HEK293 (cell line): ENCODE measurements around the gene UBE2E1.

Experiments used
- CTCF ChIA-PET: fragments of 350-600 bp; formaldehyde crosslinking; extraction: SDS; loops from one replicate; lab custom pipeline; 2021; ENCODE audit warnings: antibody characterized with exemption; lab: Yijun Ruan, JAX
- POLR2A ChIA-PET: fragments of 300-600 bp; formaldehyde crosslinking; extraction: SDS; loops from one replicate; lab custom pipeline; 2020; ENCODE audit warnings: antibody characterized with exemption, inconsistent platforms; lab: Yijun Ruan, JAX
- H3K27ac ChIP-seq: fragments of 200-500 bp; sonication (Bioruptor generic); 2 replicates; pipeline ENCODE4 v1.5.1; 2014; ENCODE audit warnings: low read depth, low read length, control low read depth, inconsistent platforms; ENCODE audit errors: extremely low read depth
- H3K36me3 ChIP-seq, 2 experiments: fragments of 200-500 bp in 1 of 2; sonication (Bioruptor generic) in 1 of 2; 1 replicate in 1 of 2; 2 replicates in 1 of 2; pipeline ENCODE4 v1.5.1; 2014 to 2017; ENCODE audit warnings: inconsistent platforms in 2 of 2, low read length in 2 of 2; ENCODE audit not compliant: control insufficient read depth in 2 of 2, insufficient read depth in 1 of 2
- H3K4me1 ChIP-seq: fragments of 200-500 bp; sonication (Bioruptor generic); 2 replicates; pipeline ENCODE4 v1.5.1; 2014; ENCODE audit warnings: mild to moderate bottlenecking, low read length, inconsistent platforms; ENCODE audit not compliant: control insufficient read depth, insufficient read depth
- H3K4me3 ChIP-seq: 2 replicates; pipeline ENCODE4 v1.5.1; 2011; ENCODE audit warnings: low read depth, mild to moderate bottlenecking, control low read depth, low read length, moderate library complexity
- H3K9me3 ChIP-seq: fragments of 200-500 bp; sonication (Bioruptor generic); 2 replicates; pipeline ENCODE4 v1.5.1; 2014; ENCODE audit warnings: low read depth, low read length, inconsistent platforms; ENCODE audit not compliant: control insufficient read depth, insufficient read depth
- FEZF1 ChIP-seq: fragments of 450-650 bp; formaldehyde crosslinking; IDR thresholded peaks from 2 replicates; pipeline ENCODE4 v1.5.1; 2016; ENCODE audit warnings: missing biosample characterization, missing genetic modification characterization
- GLI2 ChIP-seq: fragments of 450-650 bp; formaldehyde crosslinking; IDR thresholded peaks from 2 replicates; pipeline ENCODE4; 2017; ENCODE audit warnings: missing biosample characterization, missing genetic modification characterization, low read depth, borderline replicate concordance
- IKZF3 ChIP-seq: fragments of 450-650 bp; IDR thresholded peaks from 2 replicates; pipeline ENCODE4 v1.5.0; 2018; ENCODE audit warnings: missing biosample characterization, mild to moderate bottlenecking, missing genetic modification characterization, moderate library complexity
- KLF10 ChIP-seq: fragments of 450-650 bp; IDR thresholded peaks from 2 replicates; pipeline ENCODE4 v1.5.1; 2018; ENCODE audit warnings: missing biosample characterization, mild to moderate bottlenecking, missing genetic modification characterization
- MEIS1 ChIP-seq: sonication (generic); formaldehyde crosslinking; IDR thresholded peaks from 2 replicates; pipeline ENCODE4 v1.8.1; 2022; ENCODE audit warnings: missing genetic modification reagents, mild to moderate bottlenecking, borderline replicate concordance
- SALL2 ChIP-seq: fragments of 450-650 bp; formaldehyde crosslinking; IDR thresholded peaks from 2 replicates; pipeline ENCODE4 v1.5.0; 2017; ENCODE audit warnings: missing biosample characterization, mild to moderate bottlenecking, missing genetic modification characterization, borderline replicate concordance
- SCRT1 ChIP-seq: fragments of 450-650 bp; formaldehyde crosslinking; IDR thresholded peaks from 2 replicates; pipeline ENCODE4 v1.5.1; 2016; ENCODE audit warnings: missing biosample characterization, missing genetic modification characterization, borderline replicate concordance
- SCRT2 ChIP-seq: fragments of 450-650 bp; formaldehyde crosslinking; IDR thresholded peaks from 2 replicates; pipeline ENCODE4 v1.5.1; 2016; ENCODE audit warnings: missing biosample characterization, missing genetic modification characterization
- SETDB1 ChIP-seq: IDR thresholded peaks from one replicate; pipeline ENCODE4 v1.6.1; 2017; ENCODE audit warnings: mild to moderate bottlenecking, low read length, moderate library complexity, mixed read lengths; ENCODE audit not compliant: insufficient read length
- ZBTB48 ChIP-seq: fragments of 450-650 bp; formaldehyde crosslinking; IDR thresholded peaks from 2 replicates; pipeline ENCODE4 v1.5.1; 2016; ENCODE audit warnings: missing biosample characterization, missing genetic modification characterization
- ZIC2 ChIP-seq: fragments of 450-650 bp; formaldehyde crosslinking; IDR thresholded peaks from 2 replicates; pipeline ENCODE4 v1.5.1; 2016; ENCODE audit warnings: missing biosample characterization, missing genetic modification characterization
- ZNF155 ChIP-seq: fragments of 450-650 bp; formaldehyde crosslinking; IDR thresholded peaks from 2 replicates; pipeline ENCODE4 v1.5.1; 2016; ENCODE audit warnings: missing biosample characterization, missing genetic modification characterization
- ZNF169 ChIP-seq: fragments of 450-650 bp; formaldehyde crosslinking; IDR thresholded peaks from 2 replicates; pipeline ENCODE4 v1.5.1; 2016; ENCODE audit warnings: missing biosample characterization, missing genetic modification characterization
- ZNF239 ChIP-seq: fragments of 450-650 bp; formaldehyde crosslinking; IDR thresholded peaks from 2 replicates; pipeline ENCODE4 v1.5.1; 2016; ENCODE audit warnings: missing biosample characterization, missing genetic modification characterization
- ZNF341 ChIP-seq: fragments of 450-650 bp; formaldehyde crosslinking; IDR thresholded peaks from 2 replicates; pipeline ENCODE4; 2016; ENCODE audit warnings: low read depth, missing biosample characterization, missing genetic modification characterization
- ZNF529 ChIP-seq: fragments of 450-650 bp; formaldehyde crosslinking; IDR thresholded peaks from 2 replicates; pipeline ENCODE4 v1.5.1; 2017; ENCODE audit warnings: missing genetic modification characterization, missing biosample characterization; ENCODE audit not compliant: insufficient replicate concordance
- ZNF548 ChIP-seq: fragments of 450-650 bp; formaldehyde crosslinking; IDR thresholded peaks from 2 replicates; pipeline ENCODE4 v1.5.1; 2016; ENCODE audit warnings: missing biosample characterization, missing genetic modification characterization
- ZNF549 ChIP-seq: fragments of 450-650 bp; IDR thresholded peaks from 2 replicates; pipeline ENCODE4 v1.5.1; 2018; ENCODE audit warnings: missing biosample characterization, missing genetic modification characterization, mild to moderate bottlenecking, inconsistent platforms, moderate library complexity
- ZXDB ChIP-seq: fragments of 450-650 bp; formaldehyde crosslinking; IDR thresholded peaks from 2 replicates; pipeline ENCODE4 v1.5.1; 2016; ENCODE audit warnings: missing biosample characterization, missing genetic modification characterization
- TF ChIP-seq, protein P1 (sequence below): fragments of 450-650 bp; formaldehyde crosslinking; IDR thresholded peaks from 2 replicates; pipeline ENCODE4 v1.5.1; 2017; ENCODE audit warnings: missing biosample characterization, missing genetic modification characterization
- TF ChIP-seq, protein P2 (sequence below): fragments of 450-650 bp; IDR thresholded peaks from 2 replicates; pipeline ENCODE4 v1.5.1; 2018; ENCODE audit warnings: missing biosample characterization, mild to moderate bottlenecking, missing genetic modification characterization
- TF ChIP-seq, protein P3 (sequence below): sonication (generic); formaldehyde crosslinking; IDR thresholded peaks from 2 replicates; pipeline ENCODE4 v1.8.1; 2022; ENCODE audit warnings: mild to moderate bottlenecking, moderate library complexity, missing genetic modification reagents
- TF ChIP-seq, protein P4 (sequence below): fragments of 450-650 bp; formaldehyde crosslinking; IDR thresholded peaks from 2 replicates; pipeline ENCODE4 v1.5.1; 2017; ENCODE audit warnings: missing biosample characterization, missing genetic modification characterization
- TF ChIP-seq, protein P5 (sequence below): fragments of 450-650 bp; formaldehyde crosslinking; IDR thresholded peaks from 2 replicates; pipeline ENCODE4 v1.5.1; 2016; ENCODE audit warnings: missing biosample characterization, missing genetic modification characterization, low read depth

The UBE2E1 gene

DNA sequence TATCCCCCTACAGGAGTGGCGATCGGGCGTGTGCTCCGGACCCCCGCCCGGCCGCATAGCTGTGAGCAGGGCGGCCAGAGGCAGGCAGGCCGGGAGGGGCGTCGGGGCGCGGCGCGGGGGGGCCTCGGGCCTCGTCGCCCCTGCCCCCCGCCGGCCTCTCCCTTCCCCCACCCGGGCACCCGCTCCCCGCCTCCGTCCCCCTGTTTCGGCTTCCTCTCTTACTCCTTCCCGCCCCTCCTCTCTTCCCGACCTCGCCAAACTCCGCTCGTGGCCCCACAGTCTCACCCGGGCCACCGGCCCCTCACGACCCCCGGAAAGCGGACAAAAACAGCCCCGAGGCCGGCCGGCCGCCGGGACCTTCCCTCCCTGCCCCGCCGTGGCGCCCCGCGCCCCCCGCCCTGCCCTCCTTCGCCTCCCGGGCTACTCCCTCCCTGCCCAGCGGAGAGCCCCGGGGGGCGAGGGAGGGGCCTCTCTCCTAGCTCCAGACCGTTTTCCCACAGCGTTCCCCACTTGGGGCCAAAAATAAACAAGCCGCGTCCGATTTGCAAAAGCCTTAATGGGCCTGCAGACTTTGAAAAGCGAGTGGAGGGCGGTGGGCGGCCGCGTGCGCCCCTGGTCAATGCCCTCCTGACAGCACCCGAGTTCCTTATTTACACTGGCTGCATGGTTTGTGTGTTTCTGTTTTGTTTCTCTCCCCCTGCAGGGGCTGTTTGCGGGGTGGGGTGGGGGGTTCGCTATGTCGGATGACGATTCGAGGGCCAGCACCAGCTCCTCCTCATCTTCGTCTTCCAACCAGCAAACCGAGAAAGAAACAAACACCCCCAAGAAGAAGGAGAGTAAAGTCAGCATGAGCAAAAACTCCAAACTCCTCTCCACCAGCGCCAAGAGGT is 1.0 kb downstream of the UBE2E1 start (continued):
- TF ChIP-seq, protein P1, sequence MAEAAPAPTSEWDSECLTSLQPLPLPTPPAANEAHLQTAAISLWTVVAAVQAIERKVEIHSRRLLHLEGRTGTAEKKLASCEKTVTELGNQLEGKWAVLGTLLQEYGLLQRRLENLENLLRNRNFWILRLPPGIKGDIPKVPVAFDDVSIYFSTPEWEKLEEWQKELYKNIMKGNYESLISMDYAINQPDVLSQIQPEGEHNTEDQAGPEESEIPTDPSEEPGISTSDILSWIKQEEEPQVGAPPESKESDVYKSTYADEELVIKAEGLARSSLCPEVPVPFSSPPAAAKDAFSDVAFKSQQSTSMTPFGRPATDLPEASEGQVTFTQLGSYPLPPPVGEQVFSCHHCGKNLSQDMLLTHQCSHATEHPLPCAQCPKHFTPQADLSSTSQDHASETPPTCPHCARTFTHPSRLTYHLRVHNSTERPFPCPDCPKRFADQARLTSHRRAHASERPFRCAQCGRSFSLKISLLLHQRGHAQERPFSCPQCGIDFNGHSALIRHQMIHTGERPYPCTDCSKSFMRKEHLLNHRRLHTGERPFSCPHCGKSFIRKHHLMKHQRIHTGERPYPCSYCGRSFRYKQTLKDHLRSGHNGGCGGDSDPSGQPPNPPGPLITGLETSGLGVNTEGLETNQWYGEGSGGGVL (tag by site-specific recombination) = peak; percentile 74
- TF ChIP-seq ZNF341 (tag by site-specific recombination) (peak; percentile 26; the same call in 1 of the 2 replicates), ZNF549 (tag by site-specific recombination) (no peak), ZXDB (peak; percentile 84), IKZF3 (tag by site-specific recombination) (peak; percentile 75), ZNF155 (no peak), ZNF548 (tag by site-specific recombination) (no peak), ZIC2 (tag by site-specific recombination) (peak; percentile 93)

DNA sequence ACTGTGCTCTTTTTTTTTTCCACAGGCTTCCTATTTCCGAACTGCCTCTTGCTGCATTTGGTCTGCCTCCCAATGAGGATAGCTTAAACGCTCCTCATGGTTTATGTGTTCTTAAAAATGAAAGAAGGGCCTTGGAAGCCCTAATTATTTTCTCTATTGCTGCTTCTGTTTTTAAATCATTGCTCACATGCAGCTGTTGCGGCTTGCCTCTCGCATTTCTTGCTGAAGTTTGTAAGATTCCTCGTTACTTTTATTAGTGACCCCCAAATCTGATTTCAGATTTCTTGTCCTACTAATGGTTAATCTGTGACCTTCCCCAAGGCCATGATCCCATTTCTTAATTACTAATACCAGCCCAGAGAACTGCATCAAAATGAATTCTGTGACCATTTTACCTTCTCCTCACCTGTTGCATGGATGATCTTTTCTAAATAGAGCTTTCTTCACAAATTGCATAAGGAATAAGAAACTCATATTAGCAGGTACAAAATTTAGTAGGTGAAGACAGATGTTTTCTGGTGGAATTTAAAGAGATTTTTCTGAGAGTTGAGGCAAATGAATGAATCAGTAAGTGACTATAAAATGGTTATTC is 1.8 kb downstream of the UBE2E1 start:
- Histone ChIP-seq H3K4me3 (peak overlapping the region; percentile 68), H3K9me3 (no peaks in the 10 kb centered on the region), H3K4me1 (0 out of 2 replicates have a peak, but pooled peaks cover 6% of the 10 kb centered on the region), H3K27ac (no peak overlapping the region; the same call in 1 of the 2 replicates), H3K36me3 (peaks cover 0 to 27% of the 10 kb centered on the region in 2 experiments; a peak in 1 of 3 replicates)
- POLR2A ChIA-PET = interaction anchor here (0.7 to 1.9 kb wide), 2 partner anchors 9 to 110 kb away, joined by 3 to 10 read pairs; partner anchors contain the start of genes NKIRAS1 and RPL15
- CTCF ChIA-PET = interaction anchor here (0.9 kb wide), 1 partner anchor 16 kb away, joined by 3 read pairs; no protein-coding TSS in a partner anchor
- no peak for TF ChIP-seq GLI2 (tag by site-specific recombination)
- TF ChIP-seq KLF10 (tag by site-specific recombination) = no peak
- TF ChIP-seq ZNF239 = no peak
- TF ChIP-seq ZNF169 (tag by site-specific recombination) = no peak
- TF ChIP-seq SETDB1 = no peak
- TF ChIP-seq, protein P1 (tag by site-specific recombination) = no peak
- TF ChIP-seq SALL2 (tag by site-specific recombination) = no peak
- TF ChIP-seq, protein P2, sequence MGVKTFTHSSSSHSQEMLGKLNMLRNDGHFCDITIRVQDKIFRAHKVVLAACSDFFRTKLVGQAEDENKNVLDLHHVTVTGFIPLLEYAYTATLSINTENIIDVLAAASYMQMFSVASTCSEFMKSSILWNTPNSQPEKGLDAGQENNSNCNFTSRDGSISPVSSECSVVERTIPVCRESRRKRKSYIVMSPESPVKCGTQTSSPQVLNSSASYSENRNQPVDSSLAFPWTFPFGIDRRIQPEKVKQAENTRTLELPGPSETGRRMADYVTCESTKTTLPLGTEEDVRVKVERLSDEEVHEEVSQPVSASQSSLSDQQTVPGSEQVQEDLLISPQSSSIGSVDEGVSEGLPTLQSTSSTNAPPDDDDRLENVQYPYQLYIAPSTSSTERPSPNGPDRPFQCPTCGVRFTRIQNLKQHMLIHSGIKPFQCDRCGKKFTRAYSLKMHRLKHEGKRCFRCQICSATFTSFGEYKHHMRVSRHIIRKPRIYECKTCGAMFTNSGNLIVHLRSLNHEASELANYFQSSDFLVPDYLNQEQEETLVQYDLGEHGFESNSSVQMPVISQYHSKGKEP (tag by site-specific recombination) = 0 out of 2 replicates have a peak, but pooled peaks have one; percentile 43
- TF ChIP-seq, protein P3, sequence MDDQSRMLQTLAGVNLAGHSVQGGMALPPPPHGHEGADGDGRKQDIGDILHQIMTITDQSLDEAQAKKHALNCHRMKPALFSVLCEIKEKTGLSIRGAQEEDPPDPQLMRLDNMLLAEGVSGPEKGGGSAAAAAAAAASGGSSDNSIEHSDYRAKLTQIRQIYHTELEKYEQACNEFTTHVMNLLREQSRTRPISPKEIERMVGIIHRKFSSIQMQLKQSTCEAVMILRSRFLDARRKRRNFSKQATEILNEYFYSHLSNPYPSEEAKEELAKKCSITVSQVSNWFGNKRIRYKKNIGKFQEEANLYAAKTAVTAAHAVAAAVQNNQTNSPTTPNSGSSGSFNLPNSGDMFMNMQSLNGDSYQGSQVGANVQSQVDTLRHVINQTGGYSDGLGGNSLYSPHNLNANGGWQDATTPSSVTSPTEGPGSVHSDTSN (CRISPR knock-in tag) = no peak
- TF ChIP-seq ZNF529 = no peak
- TF ChIP-seq ZBTB48 = no peak
- TF ChIP-seq, protein P4, sequence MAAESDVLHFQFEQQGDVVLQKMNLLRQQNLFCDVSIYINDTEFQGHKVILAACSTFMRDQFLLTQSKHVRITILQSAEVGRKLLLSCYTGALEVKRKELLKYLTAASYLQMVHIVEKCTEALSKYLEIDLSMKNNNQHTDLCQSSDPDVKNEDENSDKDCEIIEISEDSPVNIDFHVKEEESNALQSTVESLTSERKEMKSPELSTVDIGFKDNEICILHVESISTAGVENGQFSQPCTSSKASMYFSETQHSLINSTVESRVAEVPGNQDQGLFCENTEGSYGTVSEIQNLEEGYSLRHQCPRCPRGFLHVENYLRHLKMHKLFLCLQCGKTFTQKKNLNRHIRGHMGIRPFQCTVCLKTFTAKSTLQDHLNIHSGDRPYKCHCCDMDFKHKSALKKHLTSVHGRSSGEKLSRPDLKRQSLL (tag by site-specific recombination) = no peak
- peak; percentile 1; the same call in 1 of the 2 replicates for TF ChIP-seq FEZF1 (tag by site-specific recombination)
- peak; percentile 94 for TF ChIP-seq SCRT1
- TF ChIP-seq MEIS1 (CRISPR knock-in tag) = no peak
- TF ChIP-seq, protein P5, sequence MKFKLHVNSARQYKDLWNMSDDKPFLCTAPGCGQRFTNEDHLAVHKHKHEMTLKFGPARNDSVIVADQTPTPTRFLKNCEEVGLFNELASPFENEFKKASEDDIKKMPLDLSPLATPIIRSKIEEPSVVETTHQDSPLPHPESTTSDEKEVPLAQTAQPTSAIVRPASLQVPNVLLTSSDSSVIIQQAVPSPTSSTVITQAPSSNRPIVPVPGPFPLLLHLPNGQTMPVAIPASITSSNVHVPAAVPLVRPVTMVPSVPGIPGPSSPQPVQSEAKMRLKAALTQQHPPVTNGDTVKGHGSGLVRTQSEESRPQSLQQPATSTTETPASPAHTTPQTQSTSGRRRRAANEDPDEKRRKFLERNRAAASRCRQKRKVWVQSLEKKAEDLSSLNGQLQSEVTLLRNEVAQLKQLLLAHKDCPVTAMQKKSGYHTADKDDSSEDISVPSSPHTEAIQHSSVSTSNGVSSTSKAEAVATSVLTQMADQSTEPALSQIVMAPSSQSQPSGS (tag by site-specific recombination) = no peak
- peak; percentile 98 for TF ChIP-seq SCRT2 (tag by site-specific recombination)
